ENCODE measurements around the gene CLEC9A.

CLEC9A gene

DNA sequence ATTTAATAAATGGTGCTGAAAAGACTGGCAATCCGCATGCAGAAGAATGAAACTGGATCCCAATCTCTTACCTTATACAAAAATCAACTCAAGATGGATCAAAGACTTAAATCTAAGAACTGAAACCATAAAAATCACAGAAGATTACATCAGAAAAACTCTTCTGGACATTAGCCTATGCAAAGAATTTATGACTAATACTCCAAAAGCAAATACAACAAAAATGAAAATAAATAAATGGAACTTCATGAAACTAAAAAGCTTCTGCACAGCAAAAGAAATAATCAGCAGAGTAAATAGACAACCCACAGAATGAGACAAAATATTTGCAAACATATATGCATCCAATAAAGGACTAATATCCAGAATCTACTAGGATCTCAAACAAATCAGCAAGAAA lies 82.6 kb downstream of the CLEC9A start:
- no peak for DNase-seq

- no peak for DNase-seq
Observed at GRCh38 chr12:10113920-10114319, 83.4 kb downstream of the CLEC9A start.

DNA sequence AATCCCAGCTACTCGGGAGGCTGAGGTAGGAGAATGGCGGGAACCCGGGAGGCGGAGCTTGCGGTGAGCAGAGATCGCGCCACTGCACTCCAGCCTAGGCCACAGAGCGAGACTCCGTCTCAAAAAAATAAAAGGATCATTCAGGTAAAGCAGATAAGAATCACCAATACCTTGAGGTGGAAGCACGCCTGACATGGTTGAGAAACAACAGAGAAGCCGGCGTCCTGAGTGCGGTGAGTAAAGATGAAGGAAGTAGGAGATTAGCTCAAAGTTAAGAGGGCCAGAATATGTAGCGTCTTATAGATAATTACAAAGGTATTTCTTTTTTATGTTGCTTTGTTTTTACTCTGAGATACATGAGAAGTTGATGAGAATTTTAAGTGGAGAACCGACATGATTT lies 84.8 kb downstream of the CLEC9A start:
- DNase-seq = no peak

All from activated effector memory CD4-positive, alpha-beta T cell treated with anti-CD3 and anti-CD28 coated beads, Interleukin-2, amount 50 U/mL, for 16 hours (primary cell).